Stimulated activated CD4-positive, alpha-beta T cell treated with anti-CD3 and anti-CD28 coated beads, Interleukin-4, amount 100 ng/mL, for 4 hours (primary cell): Measurements from ENCODE around the gene LLGL1.

ENCODE experiments used
- DNase-seq, 2 experiments: peaks; one replicate each; pipeline ENCODE4 v3.0.0-alpha.2; 2020

The LLGL1 gene

DNA sequence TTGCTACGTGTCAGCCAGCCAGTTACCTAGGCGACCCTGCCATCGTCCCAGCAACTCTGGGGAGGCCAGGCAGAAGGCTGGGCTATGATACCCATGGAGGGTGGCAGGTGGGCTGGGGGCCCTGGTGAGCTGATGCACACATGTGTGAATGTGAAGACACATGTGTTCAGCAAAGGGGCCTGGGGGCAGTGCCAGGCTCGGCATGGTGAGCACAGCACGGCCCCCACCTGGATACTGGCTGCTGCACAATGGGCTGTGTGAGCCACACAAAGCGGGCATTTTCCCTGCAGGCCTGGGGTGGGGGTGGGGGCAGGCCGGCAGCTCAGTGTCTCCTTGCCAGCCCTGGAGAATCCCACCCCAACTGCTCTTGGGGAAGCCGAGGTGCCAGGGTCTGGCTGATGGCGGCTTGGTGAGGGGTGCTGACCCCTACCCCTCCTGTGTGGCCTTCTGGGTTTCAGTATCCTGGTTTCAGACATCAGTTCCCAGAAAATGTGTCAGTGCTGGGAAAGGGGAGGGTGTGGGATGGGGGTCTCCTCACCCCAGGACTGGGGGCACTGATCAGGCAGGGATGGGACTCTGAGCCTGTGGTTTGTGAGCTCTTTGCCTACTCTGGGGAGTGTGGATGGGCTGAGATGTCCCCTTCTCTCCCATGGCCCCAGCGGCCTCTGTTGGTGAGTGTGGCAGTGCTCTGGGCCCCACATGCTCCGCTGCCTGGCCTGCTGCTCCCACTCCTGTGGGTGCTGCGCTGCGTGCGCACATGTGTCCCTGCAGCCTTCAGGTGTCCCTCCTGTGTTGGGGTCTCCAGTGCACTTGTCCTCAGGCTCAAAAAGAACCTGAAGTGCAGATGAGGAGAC lies 5.1 kb downstream of the LLGL1 start:
- no peak for DNase-seq

DNA sequence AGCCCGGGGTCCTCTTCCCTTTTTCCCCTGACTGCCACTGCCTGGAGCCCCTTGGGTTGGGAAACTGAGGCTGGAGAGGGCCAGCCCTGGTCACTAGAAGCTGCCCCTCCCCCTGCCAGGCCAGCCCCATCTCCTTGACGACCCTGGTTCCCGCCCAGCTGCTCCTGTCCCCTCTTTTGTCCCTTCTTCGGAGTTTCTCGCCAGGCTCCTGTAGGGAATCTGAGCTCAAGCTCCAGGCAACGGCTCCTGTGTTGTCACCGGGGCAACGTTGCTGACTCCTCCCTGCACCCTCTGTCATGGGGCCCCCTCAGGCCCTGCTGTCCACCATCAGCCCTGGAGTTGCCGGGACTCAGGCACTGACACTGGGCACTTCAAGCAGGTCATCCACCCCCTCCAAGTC lies 5.7 kb downstream of the LLGL1 start:
- no peak for DNase-seq

DNA sequence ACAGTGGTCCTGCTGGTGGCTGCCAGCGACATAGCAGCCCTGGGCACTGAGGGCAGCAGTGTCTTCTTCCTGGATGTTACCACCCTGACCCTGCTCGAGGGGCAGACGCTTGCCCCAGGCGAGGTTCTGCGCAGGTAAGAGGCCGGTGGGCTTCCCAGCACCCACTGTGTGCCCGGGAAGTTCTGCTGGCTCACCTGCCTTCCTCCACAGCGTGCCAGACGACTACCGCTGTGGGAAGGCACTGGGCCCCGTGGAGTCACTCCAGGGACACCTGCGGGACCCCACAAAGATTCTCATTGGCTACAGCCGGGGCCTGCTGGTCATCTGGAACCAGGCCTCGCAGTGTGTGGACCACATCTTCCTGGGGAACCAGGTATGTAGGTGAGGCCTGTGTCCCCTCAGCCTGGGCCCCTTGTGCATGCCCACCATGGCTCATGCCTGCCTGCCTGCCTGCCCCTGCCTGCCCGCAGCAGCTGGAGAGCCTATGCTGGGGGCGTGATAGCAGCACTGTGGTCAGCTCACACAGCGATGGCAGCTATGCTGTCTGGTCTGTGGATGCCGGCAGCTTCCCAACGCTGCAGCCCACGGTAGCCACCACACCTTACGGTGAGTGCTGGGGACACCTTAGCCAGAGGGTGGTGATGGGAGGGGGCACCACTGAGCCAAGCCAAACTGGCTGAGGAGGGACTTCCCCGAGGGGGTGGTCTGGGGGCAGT lies 8.5 kb downstream of the LLGL1 start:
- DNase-seq, result no peak

DNA sequence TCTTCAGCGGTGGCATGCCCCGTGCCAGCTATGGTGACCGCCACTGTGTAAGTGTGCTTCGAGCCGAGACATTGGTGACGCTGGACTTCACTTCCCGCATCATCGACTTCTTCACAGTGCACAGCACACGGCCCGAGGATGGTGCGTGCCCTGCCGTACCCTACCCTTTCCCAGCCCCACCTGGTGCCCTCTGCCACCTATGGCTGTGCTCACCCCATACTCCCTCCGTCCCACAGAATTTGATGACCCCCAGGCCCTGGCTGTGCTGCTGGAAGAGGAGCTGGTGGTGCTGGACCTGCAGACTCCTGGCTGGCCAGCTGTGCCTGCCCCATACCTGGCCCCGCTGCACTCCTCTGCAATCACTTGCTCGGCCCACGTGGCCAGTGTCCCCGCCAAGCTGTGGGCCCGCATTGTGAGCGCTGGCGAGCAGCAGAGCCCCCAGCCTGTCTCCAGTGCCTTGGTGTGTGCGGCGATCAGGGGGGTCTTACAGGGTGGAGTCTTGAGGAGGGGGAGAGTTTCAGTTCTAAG lies 9.5 kb downstream of the LLGL1 start:
- DNase-seq, result no peak

DNA sequence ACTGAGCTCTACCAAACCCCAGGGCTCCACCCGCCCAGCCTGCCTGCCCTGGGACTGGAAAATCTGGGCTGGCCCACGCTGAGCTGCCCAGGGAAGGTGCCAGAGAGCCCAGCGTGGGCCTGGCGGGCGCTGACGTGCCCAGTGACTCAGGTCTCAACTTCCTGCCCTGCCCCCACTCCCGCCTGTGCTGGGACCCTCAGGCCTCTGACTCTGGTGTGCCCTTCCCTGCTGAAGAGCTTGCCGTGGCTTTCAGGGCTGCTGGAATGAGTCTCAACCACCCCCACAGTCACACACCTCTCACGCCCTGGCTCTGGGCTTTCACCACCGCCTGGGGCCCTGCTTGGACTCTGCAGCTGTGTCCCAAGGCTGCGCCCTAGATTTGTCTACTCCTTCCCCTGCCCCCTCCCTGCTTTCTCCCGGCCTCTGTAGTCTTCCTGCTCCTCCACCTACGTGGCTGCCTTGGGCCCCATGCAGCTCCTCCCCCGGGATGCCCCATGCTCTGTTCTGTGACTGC lies 10.4 kb downstream of the LLGL1 start:
- DNase-seq, result no peak

DNA sequence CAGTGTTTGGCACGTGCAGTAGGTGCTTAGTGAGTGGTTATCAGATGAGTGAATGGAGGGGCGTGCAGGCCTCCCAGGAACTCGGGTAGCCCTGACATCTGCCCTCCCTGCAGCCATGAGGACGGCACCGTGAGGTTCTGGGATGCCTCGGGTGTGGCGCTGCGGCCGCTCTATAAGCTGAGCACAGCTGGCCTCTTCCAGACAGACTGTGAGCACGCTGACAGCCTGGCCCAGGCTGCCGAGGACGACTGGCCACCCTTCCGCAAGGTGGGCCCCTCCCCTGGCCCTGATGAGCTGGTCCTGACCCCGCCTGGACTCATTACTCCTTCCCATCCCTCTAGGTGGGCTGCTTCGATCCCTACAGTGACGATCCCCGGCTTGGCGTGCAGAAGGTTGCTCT lies 11.1 kb downstream of the LLGL1 start:
- DNase-seq, result no peak

DNA sequence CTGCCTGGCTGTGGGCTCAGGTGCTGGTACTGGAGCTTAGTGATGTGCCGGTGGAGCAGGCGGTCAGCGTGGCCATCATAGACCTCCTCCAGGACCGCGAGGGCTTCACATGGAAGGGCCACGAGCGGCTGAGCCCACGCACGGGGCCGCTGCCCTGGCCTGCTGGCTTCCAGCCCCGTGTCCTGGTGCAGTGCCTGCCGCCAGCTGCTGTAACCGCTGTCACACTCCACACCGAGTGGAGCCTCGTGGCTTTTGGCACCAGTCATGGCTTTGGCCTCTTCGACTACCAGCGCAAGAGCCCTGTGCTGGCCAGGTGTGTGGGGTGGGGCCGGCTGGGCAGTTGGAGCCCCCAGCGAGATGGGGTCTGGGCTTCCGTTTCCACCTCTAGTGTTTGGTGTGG lies 12.0 kb downstream of the LLGL1 start:
- no peak for DNase-seq

DNA sequence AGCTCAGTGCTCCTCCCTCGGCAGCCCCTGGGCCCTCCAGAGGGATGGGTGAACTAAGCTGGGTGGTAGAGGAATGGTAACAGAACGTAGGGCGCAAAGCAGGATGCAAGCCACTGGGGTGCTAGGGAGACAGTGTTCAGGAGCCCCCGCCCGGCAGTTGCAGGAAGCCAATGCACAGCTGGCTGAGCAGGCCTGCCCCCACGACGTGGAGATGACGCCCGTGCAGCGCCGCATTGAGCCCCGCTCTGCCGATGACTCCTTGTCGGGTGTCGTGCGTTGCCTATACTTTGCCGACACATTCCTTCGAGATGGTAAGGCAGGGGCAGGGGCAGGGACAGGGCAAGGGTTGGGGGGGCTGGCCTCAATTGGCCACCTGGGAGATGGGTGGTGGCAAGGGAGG lies 12.9 kb downstream of the LLGL1 start:
- no peak for DNase-seq

DNA sequence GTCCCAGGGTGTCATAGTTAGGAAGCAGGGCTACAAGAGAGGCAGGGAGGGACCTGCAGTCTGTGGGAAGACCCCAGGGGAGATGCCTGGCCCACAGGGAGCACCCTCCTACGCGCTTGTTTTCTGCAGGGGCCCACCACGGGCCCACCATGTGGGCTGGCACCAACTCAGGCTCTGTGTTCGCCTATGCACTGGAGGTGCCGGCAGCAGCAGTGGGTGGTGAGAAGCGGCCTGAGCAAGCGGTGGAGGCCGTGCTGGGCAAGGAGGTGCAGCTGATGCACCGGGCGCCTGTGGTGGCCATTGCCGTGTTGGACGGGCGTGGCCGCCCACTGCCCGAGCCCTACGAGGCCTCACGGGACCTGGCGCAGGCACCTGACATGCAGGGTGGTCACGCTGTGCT lies 15.0 kb downstream of the LLGL1 start:
- DNase-seq, result no peak

DNA sequence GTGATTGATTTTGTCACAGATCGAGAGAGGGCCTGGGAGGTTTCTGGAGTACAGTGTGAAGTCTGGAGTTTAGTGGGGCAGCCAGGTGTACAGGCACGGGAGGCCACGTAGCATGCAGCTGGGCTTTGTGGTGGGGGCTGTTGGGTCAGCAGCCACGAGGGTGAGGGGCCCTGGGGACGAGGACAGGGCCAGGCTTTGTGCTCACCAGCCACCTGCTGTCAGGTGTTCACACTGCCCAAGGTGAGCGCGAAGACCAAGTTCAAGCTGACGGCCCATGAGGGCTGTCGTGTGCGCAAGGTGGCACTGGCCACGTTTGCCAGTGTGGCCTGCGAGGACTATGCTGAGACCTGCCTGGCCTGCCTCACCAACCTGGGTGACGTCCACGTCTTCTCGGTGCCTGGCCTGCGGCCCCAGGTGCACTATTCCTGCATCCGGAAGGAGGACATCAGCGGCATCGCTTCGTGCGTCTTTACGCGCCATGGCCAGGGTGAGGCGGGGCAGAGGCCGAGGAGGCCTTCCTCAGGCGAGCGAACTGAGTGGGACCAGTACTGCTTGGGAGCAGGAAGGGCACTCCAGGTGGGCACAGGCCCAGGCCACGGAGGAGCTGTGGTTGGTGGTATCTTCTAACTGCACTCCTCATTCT lies 15.9 kb downstream of the LLGL1 start:
- no peak for DNase-seq

DNA sequence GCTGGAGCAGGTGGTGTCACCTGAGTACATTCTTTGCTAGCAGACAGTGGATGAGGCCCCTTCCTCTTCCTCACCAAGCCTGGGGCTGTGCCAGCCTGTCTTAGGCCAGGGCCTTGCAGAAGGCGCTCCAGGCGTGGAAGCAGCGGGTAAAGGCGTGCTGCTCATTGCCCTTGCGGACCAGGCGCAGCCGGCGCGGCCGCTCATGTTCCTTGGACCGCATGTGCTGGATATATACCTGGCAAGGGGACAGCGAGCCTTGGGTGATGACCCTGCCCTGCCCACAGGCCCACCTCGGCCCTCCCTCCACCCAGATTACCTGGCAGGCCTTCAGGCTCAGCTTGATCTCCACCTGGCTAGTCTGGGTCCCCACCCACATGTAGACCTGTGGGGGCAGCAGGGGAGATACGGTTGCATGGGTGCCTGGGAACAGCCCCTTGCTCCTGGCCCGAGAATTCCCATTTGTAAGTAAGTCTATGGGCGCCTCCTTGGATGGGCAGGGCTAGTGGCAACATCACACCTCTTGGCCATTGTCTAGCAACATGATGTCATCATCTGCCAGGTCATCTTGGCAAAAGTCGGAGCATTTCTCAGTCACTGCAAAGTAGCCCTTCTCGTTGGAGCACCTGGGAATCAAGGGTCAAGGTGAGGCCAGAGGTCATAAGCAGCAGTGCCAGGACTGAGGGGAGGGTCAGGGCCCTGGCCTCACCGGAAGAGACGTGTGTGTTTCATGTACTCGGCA lies 19.8 kb downstream of the LLGL1 start:
- no peak for DNase-seq

DNA sequence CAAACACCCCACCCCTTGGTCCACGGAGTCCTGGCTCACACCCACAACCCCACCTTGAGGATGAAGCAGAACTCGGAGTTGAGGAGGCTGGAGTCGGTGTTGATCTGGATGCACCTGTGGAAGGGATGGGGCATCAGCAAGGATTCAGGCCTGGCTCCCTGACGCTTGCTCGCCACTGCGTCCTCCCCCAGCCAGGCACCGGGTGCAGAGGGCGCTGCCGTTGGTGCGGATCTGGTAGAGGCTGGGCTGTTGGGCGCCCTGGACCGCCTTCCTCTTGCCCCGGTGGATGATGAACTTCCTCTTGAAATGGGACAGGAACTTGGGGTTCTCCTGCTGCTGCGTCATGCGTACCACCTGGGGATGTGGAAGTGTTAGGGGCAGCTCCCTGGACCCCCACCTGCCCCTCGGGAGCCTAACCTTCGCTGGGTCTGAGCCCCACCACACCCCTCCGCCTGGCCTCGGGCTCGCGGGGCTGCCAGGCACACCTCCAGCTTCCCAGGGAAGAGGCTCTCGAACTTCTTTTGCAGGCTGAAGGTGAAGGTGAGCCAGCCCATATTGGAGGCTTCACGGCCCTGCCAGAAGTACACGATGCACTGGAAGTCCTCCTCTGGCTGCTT lies 20.8 kb downstream of the LLGL1 start:
- DNase-seq, result no peak

DNA sequence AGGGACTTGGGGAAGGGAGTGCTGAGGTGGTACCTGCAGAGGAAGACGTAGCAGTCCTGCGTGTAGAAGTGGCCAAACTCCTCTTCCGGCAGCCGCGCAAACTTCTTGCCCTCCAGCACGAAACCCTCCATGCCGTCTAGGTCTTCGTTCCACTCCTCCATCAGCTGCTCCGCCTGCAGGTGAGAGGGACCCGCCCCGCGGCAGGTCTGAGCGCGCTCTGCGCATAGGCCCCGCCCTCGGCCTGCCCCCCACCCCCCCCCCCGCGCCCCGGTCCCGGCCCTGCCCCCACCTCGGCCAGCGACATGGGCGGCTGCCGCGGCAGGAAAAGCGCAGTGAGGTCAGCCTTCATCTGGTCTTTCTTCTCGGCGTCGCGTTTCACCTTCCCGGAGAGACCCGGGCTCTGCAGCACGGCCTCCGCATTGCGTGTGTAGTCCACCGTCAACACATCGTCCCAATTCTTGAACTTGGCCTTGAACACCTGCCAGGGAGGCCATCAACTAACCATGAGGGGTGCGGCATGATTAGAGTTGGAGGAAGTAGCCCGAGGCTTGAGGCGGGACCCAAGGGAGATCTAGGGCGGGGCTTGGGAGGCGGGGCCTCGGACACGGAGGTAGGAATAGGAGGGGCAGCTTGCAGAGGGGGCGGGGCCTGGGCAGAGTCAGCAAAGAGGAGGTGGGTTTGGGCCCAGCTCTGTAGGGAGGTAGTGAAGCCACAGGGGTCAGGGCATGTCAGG lies 21.6 kb downstream of the LLGL1 start:
- DNase-seq, result peak in 1 of 2 experiments; percentile 44

DNA sequence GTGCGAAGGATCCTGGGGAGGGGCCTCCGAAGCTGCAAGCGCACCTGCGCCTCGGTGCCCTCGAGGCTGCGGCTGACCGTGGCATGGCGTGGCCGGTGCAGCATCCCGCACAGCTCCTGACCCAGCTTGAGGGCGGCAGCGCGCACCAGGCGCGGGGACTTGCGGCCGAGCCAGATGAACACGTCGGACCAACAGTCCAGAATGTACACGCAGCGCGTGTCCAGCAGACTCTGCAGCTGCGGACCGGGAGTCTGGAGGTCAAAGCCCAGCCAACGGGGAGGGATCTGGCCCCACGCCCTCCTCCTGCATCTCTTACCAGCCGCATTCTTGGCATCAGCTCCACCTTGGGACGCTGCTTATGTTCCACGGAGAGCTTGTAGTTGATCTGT lies 22.2 kb downstream of the LLGL1 start:
- DNase-seq, result no peak

DNA sequence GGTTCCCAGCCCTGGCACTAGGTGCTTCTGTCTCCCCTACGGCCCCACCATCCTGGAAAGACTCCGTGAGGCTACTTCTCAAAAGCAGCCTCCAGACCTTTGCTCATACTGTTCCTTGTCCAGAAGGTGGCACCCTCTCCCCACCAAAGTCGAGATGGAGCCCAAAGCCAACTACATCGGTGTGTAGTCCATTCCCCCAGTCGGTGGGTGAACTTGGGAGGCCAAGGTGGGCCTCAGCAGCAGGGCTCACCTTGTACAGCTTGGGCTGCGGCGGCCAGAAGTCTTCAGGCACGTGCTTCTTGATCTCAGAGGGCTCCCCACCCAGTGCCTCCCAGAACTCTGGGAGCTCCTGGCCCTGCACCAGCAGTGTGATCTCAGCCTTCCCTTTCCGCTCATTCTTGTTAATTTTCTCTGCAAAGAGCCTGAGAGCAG lies 22.9 kb downstream of the LLGL1 start:
- DNase-seq, result peak; percentile 49 to 58

DNA sequence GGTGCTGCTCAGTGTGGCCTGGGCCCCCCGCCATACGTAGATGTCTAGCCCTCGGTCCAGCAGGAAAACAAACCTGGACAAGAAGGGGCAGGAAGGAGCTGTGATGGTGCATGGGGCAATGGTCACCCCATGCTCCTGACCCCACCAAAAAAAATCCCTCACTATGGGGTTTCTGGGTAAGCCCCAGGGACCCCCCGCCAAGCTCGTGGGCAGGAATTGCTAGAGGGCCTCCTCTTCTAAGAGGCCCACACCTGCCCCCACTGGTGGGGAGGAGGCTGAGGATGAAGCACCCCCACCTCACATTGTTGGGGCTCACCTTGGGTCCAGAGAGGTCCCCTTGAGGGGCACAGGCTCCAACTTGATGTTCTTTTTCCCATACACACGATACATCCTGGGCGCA lies 23.4 kb downstream of the LLGL1 start:
- no peak for DNase-seq

DNA sequence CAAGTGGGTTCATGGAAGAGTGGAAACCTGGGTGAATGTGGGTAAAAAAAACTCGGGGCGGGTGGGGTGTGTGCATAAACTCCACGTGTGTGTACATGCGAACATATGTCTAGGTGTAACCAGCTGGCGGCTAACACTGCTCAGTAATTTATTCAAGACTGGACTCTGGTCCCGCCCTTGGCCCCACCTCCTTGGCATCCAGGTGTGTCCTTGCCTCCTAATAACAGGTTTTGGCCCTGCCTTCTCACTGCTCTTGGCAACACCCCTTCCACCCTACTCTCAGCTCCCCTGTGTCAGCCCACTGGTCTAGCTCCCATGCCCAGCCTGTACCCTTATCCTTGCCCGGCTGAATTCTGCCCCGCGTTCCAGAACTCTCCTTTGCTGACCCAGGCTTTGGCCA lies 24.8 kb downstream of the LLGL1 start:
- no peak for DNase-seq

DNA sequence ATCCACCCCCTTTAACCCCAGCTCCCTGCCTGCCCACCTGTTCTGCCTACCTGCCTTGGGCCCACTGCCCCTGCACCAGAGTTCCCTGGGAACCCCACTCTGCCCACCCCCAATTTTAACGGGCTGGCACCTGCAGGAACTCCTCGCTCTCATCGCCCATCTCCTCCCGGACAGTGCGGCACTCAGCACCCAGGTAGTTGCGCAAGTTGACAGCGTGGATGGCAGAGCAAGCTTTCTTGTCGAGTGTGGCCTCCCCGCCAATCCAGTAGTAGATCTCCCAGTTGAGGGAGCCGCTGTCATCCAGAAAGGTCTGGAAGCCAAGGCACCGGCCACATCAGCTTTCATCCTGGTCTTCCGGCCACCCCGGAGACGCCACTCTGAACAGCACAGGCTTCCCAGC lies 25.3 kb downstream of the LLGL1 start:
- no peak for DNase-seq

DNA sequence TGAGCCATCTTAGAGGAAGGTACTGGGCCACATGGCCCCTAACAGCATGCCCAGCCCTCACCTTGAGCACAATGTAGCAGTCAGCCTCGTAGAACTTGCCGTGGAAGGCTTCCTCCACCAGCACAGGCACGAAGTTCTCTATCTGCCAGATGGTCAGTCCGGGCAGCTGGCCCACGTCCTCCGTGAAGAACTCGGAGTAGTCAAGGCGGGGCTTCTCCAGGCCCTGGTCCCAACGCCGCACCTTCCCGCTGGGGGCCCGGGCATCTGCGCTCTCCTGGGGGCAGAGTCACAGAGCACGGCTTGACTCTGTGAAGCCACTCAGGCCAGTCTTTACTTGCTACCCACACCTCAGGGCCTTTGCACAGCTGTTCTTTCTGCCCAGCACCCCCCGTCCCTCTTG lies 25.8 kb downstream of the LLGL1 start:
- DNase-seq, result no peak

DNA sequence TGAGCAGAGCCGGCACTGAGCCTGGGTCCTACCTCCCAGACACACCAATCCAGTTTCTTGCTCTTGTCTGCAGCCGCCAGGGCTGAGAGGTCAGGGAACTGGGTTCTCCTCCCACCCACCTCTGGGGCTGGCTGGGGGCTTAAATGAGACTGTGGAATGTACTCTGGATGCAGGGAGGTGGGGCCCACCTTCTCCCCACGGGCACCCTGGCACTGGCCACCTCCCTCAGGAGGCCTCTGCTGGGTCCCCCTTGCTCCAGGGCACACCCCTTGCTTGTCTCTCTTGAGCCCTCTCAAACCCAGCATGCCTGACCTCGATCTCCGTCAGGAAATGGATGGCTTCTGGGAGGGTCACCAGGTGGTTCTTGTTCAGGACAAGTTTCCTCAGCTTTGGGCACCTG lies 26.7 kb downstream of the LLGL1 start:
- DNase-seq, result no peak

DNA sequence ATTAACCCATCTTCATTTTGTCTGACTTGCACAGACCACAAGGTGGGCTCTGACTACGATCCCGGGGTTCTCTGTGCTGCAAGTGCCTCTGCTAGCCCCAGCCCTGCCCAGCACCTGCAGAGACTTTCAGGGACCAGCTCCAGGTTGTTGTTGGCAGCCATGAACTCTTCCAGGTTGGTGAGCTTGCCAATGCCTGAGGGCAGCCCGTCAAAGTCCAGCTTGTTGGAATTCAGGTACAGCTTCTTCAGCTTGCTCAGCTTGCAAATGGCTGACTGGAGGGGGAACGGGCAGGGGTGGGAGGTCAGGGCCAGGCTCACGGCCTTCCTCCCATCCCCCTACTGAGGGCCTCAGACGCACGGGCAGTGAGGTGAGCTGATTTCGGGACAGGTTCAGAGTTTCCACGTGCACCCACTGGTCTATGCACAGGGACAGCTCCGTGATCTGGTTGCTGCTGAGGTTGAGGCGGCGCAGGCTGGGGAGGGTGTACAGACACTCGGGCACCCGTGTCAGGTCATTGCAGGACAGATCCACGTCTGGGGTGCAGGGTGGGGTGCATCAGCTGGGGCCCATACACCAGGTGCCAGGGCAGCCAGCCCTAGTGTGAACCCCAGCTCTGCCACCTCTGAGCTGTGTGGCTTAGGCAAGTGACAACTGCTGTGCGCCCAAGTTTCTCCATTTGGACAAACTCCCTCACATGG lies 27.9 kb downstream of the LLGL1 start:
- DNase-seq, result no peak
